Measurements from ENCODE around the gene RPL4. TPM values are rescaled to one million over a fixed set of nuclear protein-coding genes. Genes with fewer than 3 reads are reported as not detected.

Gene RPL4
- total RNA-seq, 3 donors from 2014 or later (not counting 1 experiment from before 2014, with no cell fraction given) = 1,109 to 1,293 (median 1,293) TPM

GRCh38 chr15:66459818-66460615 is 44.6 kb downstream of the RPL4 start:
- intact Hi-C loops (cut with micrococcal nuclease) = no loop called here
- DNase-seq = no peak
- ATAC-seq = peak in 2 of 3 donors; percentile 38 to 49
- Mint-ChIP-seq H3K27me3 (ENCODE audit: low read depth in 2 of 2) (no peaks in the 10 kb centered on the region), H3K4me1 (peaks cover 12 to 15% of the 10 kb centered on the region in 2 donors), H3K27ac (peak overlapping the region; percentile 56 to 71), H3K36me3 (no peaks in the 10 kb centered on the region), H3K9me3 (no peaks in the 10 kb centered on the region), H3K4me3 (no peak overlapping the region)
- TF ChIP-seq CTCF (IDR thresholded peaks at IDR 0.05) = no peak
- H3K27me3 ChIP-seq (ENCODE audit: control insufficient read depth, insufficient read depth, low read length) = no peaks in the 10 kb centered on the region
- peaks cover 2% of the 10 kb centered on the region for H3K36me3 ChIP-seq (ENCODE audit: control insufficient read depth, insufficient read depth, low read length)
- no peaks in the 10 kb centered on the region for H3K9me3 ChIP-seq (ENCODE audit: control insufficient read depth, insufficient read depth, low read length)
- no peak overlapping the region for H3K4me3 ChIP-seq (ENCODE audit: low read length)
- H3K4me1 ChIP-seq (ENCODE audit: control insufficient read depth, insufficient read depth, low read length) = peaks cover 6% of the 10 kb centered on the region
- 60% methylated on average over 3 of the region's 3 CpGs for WGBS (ENCODE audit: insufficient coverage)
- no peak overlapping the region for H3K27ac ChIP-seq (ENCODE audit: low read length)

GRCh38 chr15:66456211-66456610 is 48.4 kb downstream of the RPL4 start:
- Mint-ChIP-seq H3K36me3 (no peaks in the 10 kb centered on the region), H3K4me3 (no peak overlapping the region), H3K4me1 (peaks cover 12 to 15% of the 10 kb centered on the region in 2 donors), H3K27me3 (ENCODE audit: low read depth in 2 of 2) (no peaks in the 10 kb centered on the region), H3K9me3 (no peaks in the 10 kb centered on the region), H3K27ac (no peak overlapping the region)
- H3K27me3 ChIP-seq (ENCODE audit: control insufficient read depth, insufficient read depth, low read length) = no peaks in the 10 kb centered on the region
- H3K36me3 ChIP-seq (ENCODE audit: control insufficient read depth, insufficient read depth, low read length) = peaks cover 2% of the 10 kb centered on the region
- WGBS (ENCODE audit: insufficient coverage) = 76% methylated on average over 3 of the region's 3 CpGs
- no peak for DNase-seq
- intact Hi-C loops (cut with micrococcal nuclease) = no loop called here
- no peak overlapping the region for H3K27ac ChIP-seq (ENCODE audit: low read length)
- H3K4me3 ChIP-seq (ENCODE audit: low read length) = no peak overlapping the region
- TF ChIP-seq CTCF (IDR thresholded peaks at IDR 0.05) = no peak
- peaks cover 6% of the 10 kb centered on the region for H3K4me1 ChIP-seq (ENCODE audit: control insufficient read depth, insufficient read depth, low read length)
- no peaks in the 10 kb centered on the region for H3K9me3 ChIP-seq (ENCODE audit: control insufficient read depth, insufficient read depth, low read length)
- ATAC-seq = no peak

GRCh38 chr15:66454143-66454542 is 50.5 kb downstream of the RPL4 start:
- intact Hi-C loops (cut with micrococcal nuclease) = no loop called here

More at GRCh38 chr15:66454143-66454542, 50.5 kb downstream of the RPL4 start:
- Histone ChIP-seq H3K4me1 (ENCODE audit: control insufficient read depth, insufficient read depth, low read length) (no peaks in the 10 kb centered on the region), H3K27me3 (ENCODE audit: control insufficient read depth, insufficient read depth, low read length) (no peaks in the 10 kb centered on the region), H3K27ac (ENCODE audit: low read length) (no peak overlapping the region), H3K4me3 (ENCODE audit: low read length) (no peak overlapping the region), H3K9me3 (ENCODE audit: control insufficient read depth, insufficient read depth, low read length) (no peaks in the 10 kb centered on the region), H3K36me3 (ENCODE audit: control insufficient read depth, insufficient read depth, low read length) (peaks cover 2% of the 10 kb centered on the region)
- Mint-ChIP-seq H3K4me3 (no peak overlapping the region), H3K4me1 (no peaks in the 10 kb centered on the region), H3K27me3 (ENCODE audit: low read depth in 2 of 2) (no peaks in the 10 kb centered on the region), H3K27ac (no peak overlapping the region), H3K36me3 (no peaks in the 10 kb centered on the region), H3K9me3 (no peaks in the 10 kb centered on the region)
- DNase-seq (no peak), ATAC-seq (no peak)
- no peak for TF ChIP-seq CTCF (IDR thresholded peaks at IDR 0.05)
- WGBS (ENCODE audit: insufficient coverage) = 91% methylated on average over 2 of the region's 2 CpGs
